C4-2B (cell line): ENCODE measurements around the gene FGA.

ENCODE experiments used
- H3K27ac ChIP-seq: fragments of 450-650 bp; 2 replicates; pipeline ENCODE4 v1.5.1; 2017
- ZFX ChIP-seq: fragments of 450-650 bp; IDR thresholded peaks from 2 replicates; pipeline ENCODE4 v1.6.1; 2017
- TF ChIP-seq, protein P1 (sequence below): fragments of 450-650 bp; conservative IDR thresholded peaks from 2 replicates; pipeline ENCODE4 v1.5.1; 2017; ENCODE audit warnings: mild to moderate bottlenecking

FGA gene

DNA sequence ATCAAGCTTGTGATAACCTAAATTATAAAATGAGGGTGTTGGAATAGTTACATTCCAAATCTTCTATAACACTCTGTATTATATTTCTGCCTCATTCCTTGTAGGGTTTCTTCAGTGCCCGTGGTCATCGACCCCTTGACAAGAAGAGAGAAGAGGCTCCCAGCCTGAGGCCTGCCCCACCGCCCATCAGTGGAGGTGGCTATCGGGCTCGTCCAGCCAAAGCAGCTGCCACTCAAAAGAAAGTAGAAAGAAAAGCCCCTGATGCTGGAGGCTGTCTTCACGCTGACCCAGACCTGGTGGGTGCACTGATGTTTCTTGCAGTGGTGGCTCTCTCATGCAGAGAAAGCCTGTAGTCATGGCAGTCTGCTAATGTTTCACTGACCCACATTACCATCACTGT is 24.8 kb downstream of the FGA start:
- no peak overlapping the region for H3K27ac ChIP-seq
- TF ChIP-seq, protein P1, sequence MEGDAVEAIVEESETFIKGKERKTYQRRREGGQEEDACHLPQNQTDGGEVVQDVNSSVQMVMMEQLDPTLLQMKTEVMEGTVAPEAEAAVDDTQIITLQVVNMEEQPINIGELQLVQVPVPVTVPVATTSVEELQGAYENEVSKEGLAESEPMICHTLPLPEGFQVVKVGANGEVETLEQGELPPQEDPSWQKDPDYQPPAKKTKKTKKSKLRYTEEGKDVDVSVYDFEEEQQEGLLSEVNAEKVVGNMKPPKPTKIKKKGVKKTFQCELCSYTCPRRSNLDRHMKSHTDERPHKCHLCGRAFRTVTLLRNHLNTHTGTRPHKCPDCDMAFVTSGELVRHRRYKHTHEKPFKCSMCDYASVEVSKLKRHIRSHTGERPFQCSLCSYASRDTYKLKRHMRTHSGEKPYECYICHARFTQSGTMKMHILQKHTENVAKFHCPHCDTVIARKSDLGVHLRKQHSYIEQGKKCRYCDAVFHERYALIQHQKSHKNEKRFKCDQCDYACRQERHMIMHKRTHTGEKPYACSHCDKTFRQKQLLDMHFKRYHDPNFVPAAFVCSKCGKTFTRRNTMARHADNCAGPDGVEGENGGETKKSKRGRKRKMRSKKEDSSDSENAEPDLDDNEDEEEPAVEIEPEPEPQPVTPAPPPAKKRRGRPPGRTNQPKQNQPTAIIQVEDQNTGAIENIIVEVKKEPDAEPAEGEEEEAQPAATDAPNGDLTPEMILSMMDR: no peak
- no peak for TF ChIP-seq ZFX

DNA sequence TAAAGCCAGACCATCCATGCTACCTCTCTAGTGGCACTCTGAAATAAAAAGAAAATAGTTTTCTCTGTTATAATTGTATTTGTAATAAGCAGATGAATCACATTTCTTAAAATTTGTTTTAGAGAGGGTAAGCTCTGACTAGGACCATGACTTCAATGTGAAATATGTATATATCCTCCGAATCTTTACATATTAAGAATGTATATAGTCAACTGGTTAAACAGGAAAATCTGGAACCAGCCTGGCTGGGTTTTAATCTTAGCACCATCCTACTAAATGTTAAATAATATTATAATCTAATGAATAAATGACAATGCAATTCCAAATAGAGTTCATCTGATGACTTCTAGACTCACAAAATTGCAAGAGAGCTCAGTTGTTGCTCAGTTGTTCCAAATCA is 26.2 kb downstream of the FGA start:
- H3K27ac ChIP-seq: no peak overlapping the region
- TF ChIP-seq, protein P1: no peak
- no peak for TF ChIP-seq ZFX

DNA sequence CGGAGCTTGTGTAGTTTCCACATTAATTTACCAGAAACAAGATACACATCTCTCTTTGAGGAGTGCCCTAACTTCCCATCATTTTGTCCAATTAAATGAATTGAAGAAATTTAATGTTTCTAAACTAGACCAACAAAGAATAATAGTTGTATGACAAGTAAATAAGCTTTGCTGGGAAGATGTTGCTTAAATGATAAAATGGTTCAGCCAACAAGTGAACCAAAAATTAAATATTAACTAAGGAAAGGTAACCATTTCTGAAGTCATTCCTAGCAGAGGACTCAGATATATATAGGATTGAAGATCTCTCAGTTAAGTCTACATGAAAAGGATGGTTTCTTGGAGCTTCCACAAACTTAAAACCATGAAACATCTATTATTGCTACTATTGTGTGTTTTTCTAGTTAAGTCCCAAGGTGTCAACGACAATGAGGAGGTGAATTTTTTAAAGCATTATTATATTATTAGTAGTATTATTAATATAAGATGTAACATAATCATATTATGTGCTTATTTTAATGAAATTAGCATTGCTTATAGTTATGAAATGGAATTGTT is 27.8 kb downstream of the FGA start, which contains the start of gene FGB:
FGB (plus strand) TSS at position 315 of the 558 bp plus-strand sequence; CDS start at position 323, 8 bp downstream.
- TF ChIP-seq ZFX: no peak
- TF ChIP-seq, protein P1: no peak
- H3K27ac ChIP-seq: no peak within 1 kb of the TSS

DNA sequence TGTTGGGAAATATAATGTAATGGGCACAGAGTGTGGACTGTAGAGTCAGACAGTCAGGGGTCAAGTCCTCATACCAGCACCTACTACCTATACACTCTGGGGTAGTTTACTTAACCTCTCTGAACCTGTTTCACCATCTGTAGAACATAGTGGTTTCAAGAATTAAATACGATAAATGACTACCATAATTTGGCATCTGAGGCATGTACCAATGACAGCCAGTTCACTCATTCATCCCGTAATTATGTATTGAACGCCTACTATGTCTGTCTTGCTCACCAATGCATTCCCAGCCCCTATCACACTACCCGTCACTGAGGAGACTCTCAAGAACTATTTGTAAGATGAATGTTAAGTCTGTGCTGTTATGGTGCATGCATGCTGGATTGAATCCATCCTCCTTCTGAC is 29.7 kb downstream of the FGA start:
- H3K27ac ChIP-seq: no peak overlapping the region
- TF ChIP-seq, protein P1: no peak
- no peak for TF ChIP-seq ZFX

DNA sequence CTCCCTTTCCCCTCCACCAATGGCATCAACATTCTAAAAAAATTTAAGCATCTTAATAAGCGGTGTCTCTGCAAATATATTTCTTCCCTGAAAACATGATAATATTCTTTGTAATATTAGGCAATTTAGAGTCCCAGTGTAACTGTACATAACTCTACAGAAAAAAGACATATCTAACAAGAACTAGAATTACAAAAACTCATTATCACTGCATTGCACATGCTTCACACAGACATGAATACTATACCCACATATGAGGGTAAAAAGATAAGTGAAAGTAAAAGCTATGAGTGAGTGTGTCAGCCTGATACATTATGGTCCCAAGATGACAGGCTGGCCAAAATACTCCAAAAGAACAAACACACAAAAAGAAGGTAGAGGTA is 30.1 kb downstream of the FGA start:
- H3K27ac ChIP-seq: no peak overlapping the region
- TF ChIP-seq, protein P1: no peak
- TF ChIP-seq ZFX: no peak

DNA sequence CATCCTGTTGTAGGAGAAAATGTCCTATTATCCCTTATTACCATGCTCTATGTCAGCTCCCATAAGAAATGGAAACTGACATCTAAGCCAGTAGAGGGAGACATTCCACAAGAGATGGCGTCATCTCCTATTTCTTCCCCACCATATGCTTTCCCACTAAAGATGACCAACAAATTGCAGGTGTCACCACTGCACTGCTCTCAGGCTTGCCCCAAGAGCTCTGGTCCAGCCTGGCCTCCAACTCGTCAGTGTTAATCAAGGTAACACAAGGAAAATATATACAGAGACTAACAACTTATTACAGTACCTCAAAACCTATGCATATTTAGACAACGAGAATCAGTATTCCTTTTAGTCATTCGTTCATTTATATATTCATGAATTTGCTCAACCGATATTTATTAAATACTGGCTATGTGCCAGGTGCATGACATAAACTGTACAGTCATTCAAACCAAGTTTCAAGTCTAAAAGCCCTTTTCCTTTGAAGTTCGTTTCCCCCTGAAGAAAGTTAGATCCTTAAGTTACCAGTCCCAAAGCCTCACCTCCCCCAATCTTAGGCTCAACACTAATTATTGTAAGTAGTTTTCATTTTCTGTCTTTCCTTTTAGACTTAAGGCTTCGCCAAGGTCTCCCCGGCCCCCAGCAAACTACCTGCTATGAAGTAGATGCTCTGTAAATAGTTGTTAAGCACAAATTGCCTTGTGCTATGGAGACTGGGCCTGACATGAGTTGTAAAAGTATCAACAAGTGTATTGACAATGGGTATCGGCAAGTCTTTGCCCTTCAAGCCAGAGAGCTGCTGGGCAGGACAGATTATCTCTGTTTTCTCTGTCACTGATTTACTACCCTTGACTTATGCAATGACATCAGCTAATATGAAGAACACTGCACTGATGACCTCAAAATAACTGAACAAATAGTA is 30.8 kb downstream of the FGA start:
- no peak overlapping the region for H3K27ac ChIP-seq
- TF ChIP-seq, protein P1: peak; percentile 66
- no peak for TF ChIP-seq ZFX

DNA sequence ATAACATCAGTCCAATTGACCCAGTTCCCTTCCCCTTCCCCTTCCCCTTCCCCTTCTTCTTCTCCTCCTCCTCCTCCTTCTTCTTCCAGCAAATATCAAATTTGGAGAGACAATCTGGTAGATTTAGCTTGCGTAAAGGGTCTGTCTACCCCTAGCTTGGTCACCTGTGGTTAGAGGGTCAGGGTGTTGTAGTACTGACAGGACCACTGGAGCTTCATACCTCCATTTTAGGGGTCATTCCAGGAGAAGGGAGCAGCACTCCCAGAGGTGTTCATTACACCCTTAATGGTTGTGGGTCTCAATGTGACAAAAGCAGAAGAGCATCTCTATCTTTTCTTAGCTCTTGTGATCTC is 31.4 kb downstream of the FGA start:
- no peak overlapping the region for H3K27ac ChIP-seq
- no peak for TF ChIP-seq ZFX
- TF ChIP-seq, protein P1: no peak
